PC-3 (cell line): ENCODE data around the gene EIF4E2. TPM values are rescaled to one million over a fixed set of nuclear protein-coding genes. Genes with fewer than 3 reads are reported as not detected.

Experiments used
- ATAC-seq: fragments of 200-7000 bp; cut with Tn5 transposase; 2 replicates; pipeline ENCODE4 v1.9.1; 2020; ENCODE audit warnings: mild to moderate bottlenecking, moderate library complexity
- BruUV-seq: library from RNA; stranded (reverse); fragments of 400-500 nt; replicated peaks from 2 replicates; lab custom pipeline; 2021; lab: Mats Ljungman, UMichigan
- CTCF ChIA-PET: fragments of 300-600 bp; sonication (Branson Sonifier 250); formaldehyde crosslinking; loops from one replicate; lab custom pipeline; 2022; ENCODE audit warnings: antibody characterized with exemption; lab: Charles Lee
- POLR2A ChIA-PET: fragments of 300-600 bp; sonication (Branson Sonifier 250); formaldehyde crosslinking; loops from one replicate; lab custom pipeline; 2022; ENCODE audit warnings: antibody characterized with exemption; ENCODE audit not compliant: unreplicated experiment; lab: Charles Lee
- DNase-seq: peaks from one replicate; pipeline ENCODE4 v3.0.0-alpha.2; 2015
- H2AFZ ChIP-seq: fragments of 300-600 bp; sonication (generic); 2 replicates; pipeline ENCODE4 v1.6.0; 2016; ENCODE audit warnings: antibody characterized with exemption, low read length
- H3F3A ChIP-seq: fragments of 300-600 bp; sonication (generic); one replicate; pipeline ENCODE4 v1.6.0; 2017; ENCODE audit warnings: antibody characterized with exemption, low read length, control low read depth, mild to moderate bottlenecking; ENCODE audit not compliant: unreplicated experiment
- H3K27ac ChIP-seq: fragments of 300-600 bp; sonication (generic); 2 replicates; pipeline ENCODE4 v1.5.1; 2016; ENCODE audit warnings: mild to moderate bottlenecking, low read length
- H3K27me3 ChIP-seq: fragments of 300-600 bp; sonication (generic); 2 replicates; pipeline ENCODE4 v1.6.1; 2016; ENCODE audit warnings: low read length, mixed read lengths
- H3K36me3 ChIP-seq: fragments of 300-600 bp; sonication (generic); 2 replicates; pipeline ENCODE4 v1.6.1; 2016; ENCODE audit warnings: low read depth, mixed run types, low read length, mixed read lengths
- H3K4me1 ChIP-seq: fragments of 300-600 bp; sonication (generic); 2 replicates; pipeline ENCODE4 v1.5.1; 2016; ENCODE audit warnings: low read length; ENCODE audit not compliant: insufficient read depth
- H3K4me2 ChIP-seq: fragments of 300-600 bp; sonication (generic); 2 replicates; pipeline ENCODE4 v1.6.0; 2016; ENCODE audit warnings: low read length
- H3K4me3 ChIP-seq: fragments of 300-600 bp; sonication (generic); 2 replicates; pipeline ENCODE4 v1.5.1; 2016; ENCODE audit warnings: mild to moderate bottlenecking, low read length, mixed read lengths
- H3K79me2 ChIP-seq: fragments of 300-600 bp; sonication (generic); 2 replicates; pipeline ENCODE4 v1.6.1; 2017; ENCODE audit warnings: low read length, mixed read lengths
- H3K9ac ChIP-seq: fragments of 300-600 bp; sonication (generic); 2 replicates; pipeline ENCODE4 v1.6.0; 2016; ENCODE audit warnings: mild to moderate bottlenecking, low read length
- H3K9me2 ChIP-seq: fragments of 300-600 bp; sonication (generic); replicated peaks from 2 replicates; pipeline ENCODE4 v1.6.1; 2016; ENCODE audit warnings: mixed run types, low read length, mixed read lengths
- H3K9me3 ChIP-seq: fragments of 300-600 bp; sonication (generic); 2 replicates; pipeline ENCODE4 v1.6.1; 2016; ENCODE audit warnings: low read length, mixed read lengths
- H4K20me1 ChIP-seq: fragments of 300-600 bp; sonication (generic); 2 replicates; pipeline ENCODE4 v1.6.1; 2016; ENCODE audit warnings: low read length, mixed read lengths
- CTCF ChIP-seq: fragments of 300-600 bp; sonication (generic); conservative IDR thresholded peaks from 2 replicates; pipeline ENCODE4 v1.5.1; 2017; ENCODE audit warnings: antibody characterized with exemption, low read depth, mild to moderate bottlenecking, low read length
- EZH2 ChIP-seq: fragments of 300-600 bp; sonication (generic); IDR thresholded peaks from one replicate; pipeline ENCODE4 v1.6.1; 2017; ENCODE audit warnings: antibody characterized with exemption, mild to moderate bottlenecking, low read length; ENCODE audit not compliant: unreplicated experiment
- EZH2phosphoT487 ChIP-seq: fragments of 300-600 bp; sonication (generic); IDR thresholded peaks from 2 replicates; pipeline ENCODE4 v1.6.1; 2018; ENCODE audit warnings: mild to moderate bottlenecking, antibody characterized with exemption, low read length, borderline replicate concordance
- intact Hi-C: fragments of 100-400 bp; cut with micrococcal nuclease; formaldehyde crosslinking; loops from 2 replicates; pipeline ENCODE4 v1.9.0; 2023
- total RNA-seq: library from RNA; depleted of rRNA; stranded (reverse); fragments of >200 nt; gene quantifications from 2 replicates; pipeline ENCODE4 v1.2.3, GENCODE V29; 2014

The EIF4E2 gene
- total RNA-seq, 1 experiment from 2014 or later: 55.1 TPM

GRCh38 chr2:232528746-232529460 lies 21.6 kb upstream of the EIF4E2 start:
- no TSS peak for BruUV-seq
- H4K20me1 ChIP-seq: no peaks in the 10 kb centered on the region
- no peak overlapping the region for H3K9ac ChIP-seq
- H3K9me2 ChIP-seq: no peaks in the 10 kb centered on the region
- ChIA-PET CTCF (no interaction called here), POLR2A (no interaction called here)
- intact Hi-C loops: no loop called here
- TF ChIP-seq CTCF: no peak
- no peak for TF ChIP-seq EZH2phosphoT487
- no peak for TF ChIP-seq EZH2
- H3K9me3 ChIP-seq: no peaks in the 10 kb centered on the region
- H3K79me2 ChIP-seq: no peaks in the 10 kb centered on the region
- H2AFZ ChIP-seq: no peak overlapping the region
- H3K4me1 ChIP-seq: no peaks in the 10 kb centered on the region
- H3K4me3 ChIP-seq: no peak overlapping the region
- no peak overlapping the region for H3K27ac ChIP-seq
- H3K36me3 ChIP-seq: no peaks in the 10 kb centered on the region
- peaks cover 9% of the 10 kb centered on the region for H3K27me3 ChIP-seq
- no peaks in the 10 kb centered on the region for H3F3A ChIP-seq
- no peak for ATAC-seq
- no peak overlapping the region for H3K4me2 ChIP-seq
- DNase-seq: no peak

- DNase-seq (no peak), ATAC-seq (no peak)
- H4K20me1 ChIP-seq: no peaks in the 10 kb centered on the region
- POLR2A ChIA-PET: no interaction called here
- no peak overlapping the region for H3K27ac ChIP-seq
- no peak overlapping the region for H2AFZ ChIP-seq
- TF ChIP-seq EZH2phosphoT487: no peak
- TF ChIP-seq CTCF: no peak
- TF ChIP-seq EZH2: no peak
- no TSS peak for BruUV-seq
- no peaks in the 10 kb centered on the region for H3F3A ChIP-seq
- no peaks in the 10 kb centered on the region for H3K4me1 ChIP-seq
- no peaks in the 10 kb centered on the region for H3K79me2 ChIP-seq
- H3K27me3 ChIP-seq: no peaks in the 10 kb centered on the region
- no peak overlapping the region for H3K4me3 ChIP-seq
- CTCF ChIA-PET: no interaction called here
- H3K9me3 ChIP-seq: no peaks in the 10 kb centered on the region
- H3K9ac ChIP-seq: no peak overlapping the region
- no peaks in the 10 kb centered on the region for H3K9me2 ChIP-seq
- H3K4me2 ChIP-seq: no peak overlapping the region
- no peaks in the 10 kb centered on the region for H3K36me3 ChIP-seq
- intact Hi-C loops: no loop called here
These were observed 20.5 kb upstream of the EIF4E2 start for GRCh38 chr2:232529806-232530547.
